HCT116 (cell line): Measurements from ENCODE around the gene TNFSF9. TPM values are rescaled to one million over a fixed set of nuclear protein-coding genes. Genes with fewer than 3 reads are reported as not detected.

Experiments used
- ATAC-seq: fragments of 200-7000 bp; cut with Tn5 transposase; 2 replicates; pipeline ENCODE4 v1.9.1; 2020; ENCODE audit warnings: mild to moderate bottlenecking, moderate library complexity
- BruUV-seq: library from RNA; stranded (reverse); fragments of 400-500 nt; replicated peaks from 2 replicates; lab custom pipeline; 2021; lab: Mats Ljungman, UMichigan
- CTCF ChIA-PET: fragments of 300-600 bp; sonication (Branson Sonifier 250); formaldehyde crosslinking; loops from one replicate; lab custom pipeline; 2021; ENCODE audit warnings: antibody characterized with exemption; lab: Charles Lee
- POLR2A ChIA-PET: fragments of 300-600, 350-600 bp; sonication (Branson Sonifier 250); formaldehyde crosslinking; loops from one replicate; lab custom pipeline; 2021; ENCODE audit warnings: antibody characterized with exemption; lab: Charles Lee
- RAD21 ChIA-PET, 2 experiments: fragments of 300-600 bp; sonication (Branson Sonifier 250); formaldehyde crosslinking; loops; one replicate each; lab custom pipeline; 2023; ENCODE audit warnings: low total read pairs in 2 of 2; ENCODE audit not compliant: uncharacterized antibody in 2 of 2, unreplicated experiment in 2 of 2, low non-redundant PET in 1 of 2; lab: Charles Lee
- DNase-seq: peaks from one replicate; pipeline ENCODE4 v3.0.0-alpha.2; 2010; ENCODE audit warnings: low read depth, low spot score
- H2AFZ ChIP-seq: fragments of 200-600 bp; shearing (Covaris generic), sonication (generic); 2 replicates; pipeline ENCODE4 v1.6.1; 2017; ENCODE audit warnings: low read depth, mixed run types, mixed read lengths, antibody characterized with exemption, low read length; ENCODE audit not compliant: poor library complexity, severe bottlenecking
- H3K27ac ChIP-seq: 2 replicates; pipeline ENCODE4 v1.5.1; 2012; ENCODE audit warnings: low read depth, low read length
- H3K27me3 ChIP-seq: fragments of 200-600 bp; sonication (generic); 2 replicates; pipeline ENCODE4 v1.6.1; 2016; ENCODE audit warnings: mixed run types, low read length, mixed read lengths; ENCODE audit not compliant: insufficient read depth
- H3K36me3 ChIP-seq, 2 experiments: fragments of 200-500 bp in 1 of 2; fragments of 200-600 bp in 1 of 2; sonication (Bioruptor generic) in 1 of 2; sonication (generic) in 1 of 2; 2 replicates each; pipeline versions ENCODE4 v1.5.1 to v1.6.1; 2014 to 2016; ENCODE audit warnings: low read length in 2 of 2, inconsistent platforms in 1 of 2, mixed read lengths in 1 of 2, mixed run types in 1 of 2; ENCODE audit not compliant: insufficient read depth in 2 of 2, control insufficient read depth in 1 of 2
- H3K4me1 ChIP-seq, 2 experiments: fragments of 200-600 bp in 1 of 2; sonication (generic) in 1 of 2; 2 replicates each; pipeline versions ENCODE4 v1.5.1 to v1.6.1; 2012 to 2017; ENCODE audit warnings: low read length in 2 of 2, inconsistent platforms in 1 of 2, mild to moderate bottlenecking in 1 of 2, mixed read lengths in 1 of 2, mixed run types in 1 of 2, moderate library complexity in 1 of 2; ENCODE audit not compliant: insufficient read depth in 2 of 2, control insufficient read depth in 1 of 2
- H3K4me2 ChIP-seq: fragments of 200-600 bp; sonication (generic); 2 replicates; pipeline ENCODE4 v1.6.1; 2017; ENCODE audit warnings: mixed run types, low read length, mixed read lengths
- H3K4me3 ChIP-seq, 2 experiments: fragments of 200-600 bp in 1 of 2; sonication (generic) in 1 of 2; replicated peaks in 1 of 2; 2 replicates each; pipeline ENCODE4 v1.5.1; 2011 to 2016; ENCODE audit warnings: low read length in 2 of 2, control low read depth in 1 of 2, low read depth in 1 of 2, mild to moderate bottlenecking in 1 of 2, mixed read lengths in 1 of 2, mixed run types in 1 of 2
- H3K79me2 ChIP-seq: fragments of 200-600 bp; sonication (generic); 2 replicates; pipeline ENCODE4 v1.6.1; 2017; ENCODE audit warnings: mild to moderate bottlenecking, mixed run types, low read length, moderate library complexity, mixed read lengths; ENCODE audit not compliant: insufficient read depth
- H3K9ac ChIP-seq: fragments of 200-600 bp; sonication (generic); 2 replicates; pipeline ENCODE4 v1.6.1; 2016; ENCODE audit warnings: low read length, mixed read lengths
- H3K9me2 ChIP-seq: fragments of 200-600 bp; sonication (generic), shearing (Covaris generic); 2 replicates; pipeline ENCODE4 v1.6.1; 2017; ENCODE audit warnings: mixed run types, mild to moderate bottlenecking, moderate library complexity; ENCODE audit not compliant: insufficient read depth
- H3K9me3 ChIP-seq, 2 experiments: fragments of 200-500 bp in 1 of 2; fragments of 200-600 bp in 1 of 2; sonication (Bioruptor generic) in 1 of 2; sonication (generic) in 1 of 2; 2 replicates each; pipeline ENCODE4 v1.6.1; 2014 to 2017; ENCODE audit warnings: low read length in 2 of 2, mixed read lengths in 2 of 2, inconsistent platforms in 1 of 2, low read depth in 1 of 2, mild to moderate bottlenecking in 1 of 2, mixed run types in 1 of 2, moderate library complexity in 1 of 2; ENCODE audit not compliant: control insufficient read depth in 1 of 2, insufficient read depth in 1 of 2
- H4K20me1 ChIP-seq: fragments of 200-600 bp; sonication (generic), shearing (Covaris generic); 2 replicates; pipeline ENCODE4 v1.6.1; 2017; ENCODE audit warnings: mixed run types, mild to moderate bottlenecking, moderate library complexity; ENCODE audit not compliant: insufficient read depth
- EZH2 ChIP-seq: fragments of 200-600 bp; sonication (generic); IDR thresholded peaks from 2 replicates; pipeline ENCODE4 v1.6.1; 2017; ENCODE audit warnings: antibody characterized with exemption, mixed run types
- MAX ChIP-seq: IDR thresholded peaks from 2 replicates; pipeline ENCODE4 v1.6.1; 2012
- POLR2AphosphoS5 ChIP-seq: IDR thresholded peaks from 2 replicates; pipeline ENCODE4 v1.6.1; 2011; ENCODE audit warnings: mild to moderate bottlenecking, low read depth, low read length, moderate library complexity
- REST ChIP-seq: IDR thresholded peaks from 2 replicates; pipeline ENCODE4 v1.6.1; 2012; ENCODE audit warnings: low read depth
- SP1 ChIP-seq: IDR thresholded peaks from 2 replicates; pipeline ENCODE4 v1.6.1; 2012; ENCODE audit warnings: low read depth
- ZBTB33 ChIP-seq: IDR thresholded peaks from 2 replicates; pipeline ENCODE4 v1.6.1; 2011; ENCODE audit warnings: mild to moderate bottlenecking, low read length, moderate library complexity; ENCODE audit not compliant: insufficient replicate concordance; ENCODE audit errors: extremely low read depth
- intact Hi-C: fragments of 100-400 bp; cut with micrococcal nuclease; formaldehyde crosslinking; loops from 2 replicates; pipeline ENCODE4 v1.10.0; 2022
- total RNA-seq: library from RNA; stranded (reverse); gene quantifications from one replicate; pipeline ENCODE4 v1.2.1, GENCODE V29; 2021; ENCODE audit not compliant: unreplicated experiment

Gene TNFSF9
- total RNA-seq, 1 experiment from 2014 or later: 25.1 TPM

GRCh38 chr19:6484230-6484629, 46.6 kb upstream of the TNFSF9 start:
- intact Hi-C loops: no loop called here
- BruUV-seq: no TSS peak
- RAD21 ChIA-PET: no interaction called here
- H3K4me2 ChIP-seq: no peak overlapping the region
- DNase-seq (no peak), ATAC-seq (no peak)
- H4K20me1 ChIP-seq: no peaks in the 10 kb centered on the region
- CTCF ChIA-PET: no interaction called here
- H3K4me1 ChIP-seq: peaks cover 0 to 8% of the 10 kb centered on the region in 2 experiments; a peak in 1 of 4 replicates
- H3K79me2 ChIP-seq: no peaks in the 10 kb centered on the region
- H3K27ac ChIP-seq: no peak overlapping the region
- no peak overlapping the region for H3K9ac ChIP-seq
- no peaks in the 10 kb centered on the region for H3K36me3 ChIP-seq
- no peaks in the 10 kb centered on the region for H3K9me2 ChIP-seq
- no peaks in the 10 kb centered on the region for H3K27me3 ChIP-seq
- POLR2A ChIA-PET: no interaction called here
- H3K4me3 ChIP-seq: no peak overlapping the region
- no peaks in the 10 kb centered on the region for H3K9me3 ChIP-seq
- TF ChIP-seq MAX (no peak), ZBTB33 (no peak), EZH2 (no peak), SP1 (no peak), REST (no peak), POLR2AphosphoS5 (no peak)
- H2AFZ ChIP-seq: no peak overlapping the region
